ENCODE results near the gene GPC1.

Gene GPC1

GRCh38 chr2:240442891-240443715 lies 7.6 kb downstream of the GPC1 start:
- no peak for DNase-seq (ENCODE audit: low spot score)

- no peak for DNase-seq (ENCODE audit: low spot score)
These were observed 8.4 kb downstream of the GPC1 start for GRCh38 chr2:240443891-240444301.

GRCh38 chr2:240444464-240444863 lies 9.0 kb downstream of the GPC1 start:
- DNase-seq (ENCODE audit: low spot score), result no peak

- DNase-seq (ENCODE audit: low spot score), result no peak
These were observed 10.6 kb downstream of the GPC1 start for GRCh38 chr2:240445961-240446663.

- no peak for DNase-seq (ENCODE audit: low spot score)
These were observed 11.3 kb downstream of the GPC1 start for GRCh38 chr2:240446664-240447175.

- no peak for DNase-seq (ENCODE audit: low spot score)
These were observed 11.9 kb downstream of the GPC1 start for GRCh38 chr2:240447331-240447730.

GRCh38 chr2:240447934-240448333 lies 12.5 kb downstream of the GPC1 start:
- no peak for DNase-seq (ENCODE audit: low spot score)

GRCh38 chr2:240448387-240449274 lies 13.2 kb downstream of the GPC1 start:
- DNase-seq (ENCODE audit: low spot score), result no peak

GRCh38 chr2:240449764-240450531 lies 14.5 kb downstream of the GPC1 start:
- no peak for DNase-seq (ENCODE audit: low spot score)

GRCh38 chr2:240450532-240451107 lies 15.2 kb downstream of the GPC1 start:
- no peak for DNase-seq (ENCODE audit: low spot score)

GRCh38 chr2:240451108-240451611 lies 15.7 kb downstream of the GPC1 start:
- DNase-seq (ENCODE audit: low spot score), result no peak

- no peak for DNase-seq (ENCODE audit: low spot score)
These were observed 16.5 kb downstream of the GPC1 start for GRCh38 chr2:240451791-240452461.

GRCh38 chr2:240452462-240453256 lies 17.2 kb downstream of the GPC1 start:
- DNase-seq (ENCODE audit: low spot score), result peak; percentile 35

GRCh38 chr2:240453461-240454105 lies 18.1 kb downstream of the GPC1 start:
- DNase-seq (ENCODE audit: low spot score), result no peak

GRCh38 chr2:240454106-240454901 lies 18.8 kb downstream of the GPC1 start:
- no peak for DNase-seq (ENCODE audit: low spot score)

GRCh38 chr2:240455272-240455646 lies 19.8 kb downstream of the GPC1 start:
- no peak for DNase-seq (ENCODE audit: low spot score)

GRCh38 chr2:240455647-240456446 lies 20.4 kb downstream of the GPC1 start:
- DNase-seq (ENCODE audit: low spot score), result no peak

Data from COLO829 (cell line).